Neuronal stem cell (in vitro differentiated cells): ENCODE results near the gene ACTN3.
A peak's percentile ranks its signal among the peaks of the same experiment; 100 is the strongest.

Source experiments
- DNase-seq: peaks from one replicate; pipeline ENCODE4 v3.0.0-alpha.2; 2013; ENCODE audit warnings: low spot score
- H2AFZ ChIP-seq: one replicate; pipeline ENCODE4 v1.6.1; 2013; ENCODE audit warnings: mild to moderate bottlenecking, low read length, inconsistent platforms
- H2AK5ac ChIP-seq: 2 replicates; pipeline ENCODE4 v1.6.1; 2013; ENCODE audit warnings: low read depth, mild to moderate bottlenecking, inconsistent platforms, low read length, moderate library complexity, mixed read lengths
- H2BK120ac ChIP-seq: 2 replicates; pipeline ENCODE4 v1.6.1; 2013; ENCODE audit warnings: low read depth, mild to moderate bottlenecking, inconsistent platforms, low read length, moderate library complexity, mixed read lengths
- H2BK12ac ChIP-seq: one replicate; pipeline ENCODE4 v1.6.1; 2013; ENCODE audit warnings: low read length, inconsistent platforms
- H2BK15ac ChIP-seq: 2 replicates; pipeline ENCODE4 v1.6.1; 2013; ENCODE audit warnings: mild to moderate bottlenecking, low read length, inconsistent platforms, mixed read lengths
- H2BK5ac ChIP-seq: one replicate; pipeline ENCODE4 v1.6.1; 2013; ENCODE audit warnings: inconsistent platforms, mild to moderate bottlenecking, low read length, moderate library complexity
- H3K14ac ChIP-seq: one replicate; pipeline ENCODE4 v1.6.1; 2013; ENCODE audit warnings: low read length, inconsistent platforms
- H3K18ac ChIP-seq: 2 replicates; pipeline ENCODE4 v1.6.1; 2013; ENCODE audit warnings: low read length, inconsistent platforms
- H3K23ac ChIP-seq: 2 replicates; pipeline ENCODE4 v1.6.1; 2013; ENCODE audit warnings: low read depth, mild to moderate bottlenecking, mixed read lengths, low read length, inconsistent platforms; ENCODE audit not compliant: poor library complexity
- H3K27ac ChIP-seq: replicated peaks from 3 replicates; pipeline ENCODE4 v1.5.1; 2013; ENCODE audit warnings: low read length, inconsistent platforms
- H3K27me3 ChIP-seq, 3 experiments: 2 replicates each; pipeline ENCODE4 v1.6.1; 2013; ENCODE audit warnings: low read length in 3 of 3, mild to moderate bottlenecking in 2 of 3, inconsistent platforms in 1 of 3, low read depth in 1 of 3, mixed read lengths in 1 of 3, moderate library complexity in 1 of 3; ENCODE audit not compliant: control insufficient read depth in 3 of 3, insufficient read depth in 3 of 3
- H3K36me3 ChIP-seq, 2 donors: replicated peaks in 1 of 2; 2 replicates each; pipeline ENCODE4 v1.6.1; 2013; ENCODE audit warnings: low read length in 2 of 2; ENCODE audit not compliant: control insufficient read depth in 2 of 2, insufficient read depth in 2 of 2
- H3K4ac ChIP-seq: 2 replicates; pipeline ENCODE4 v1.6.1; 2013; ENCODE audit warnings: inconsistent platforms, mild to moderate bottlenecking, low read length, moderate library complexity
- H3K4me1 ChIP-seq, 2 donors: 1 replicate in 1 of 2; 2 replicates in 1 of 2; pipeline ENCODE4 v1.6.1; 2013; ENCODE audit warnings: low read length in 2 of 2, low read depth in 1 of 2; ENCODE audit not compliant: control insufficient read depth in 2 of 2, insufficient read depth in 1 of 2
- H3K4me2 ChIP-seq: one replicate; pipeline ENCODE4 v1.6.1; 2013; ENCODE audit warnings: mild to moderate bottlenecking, low read length, inconsistent platforms; ENCODE audit not compliant: insufficient read depth, poor library complexity, severe bottlenecking
- H3K4me3 ChIP-seq, 2 donors: 2 replicates each; pipeline ENCODE4 v1.5.1; 2013; ENCODE audit warnings: low read length in 2 of 2, mild to moderate bottlenecking in 2 of 2, inconsistent platforms in 1 of 2, moderate library complexity in 1 of 2
- H3K79me1 ChIP-seq: one replicate; pipeline ENCODE4 v1.6.1; 2013; ENCODE audit warnings: low read depth, mild to moderate bottlenecking, inconsistent platforms, low read length, moderate library complexity
- H3K9ac ChIP-seq: one replicate; pipeline ENCODE4 v1.6.1; 2013; ENCODE audit warnings: mild to moderate bottlenecking, low read depth, low read length, inconsistent platforms; ENCODE audit not compliant: poor library complexity
- H3K9me3 ChIP-seq, 2 donors: replicated peaks in 1 of 2; 2 replicates each; pipeline versions ENCODE3 to v1.6.1; 2013; ENCODE audit warnings: low read length in 2 of 2, mild to moderate bottlenecking in 2 of 2, inconsistent platforms in 1 of 2, low read depth in 1 of 2, mixed read lengths in 1 of 2, moderate library complexity in 1 of 2; ENCODE audit not compliant: control insufficient read depth in 2 of 2, insufficient read depth in 1 of 2
- H4K8ac ChIP-seq: one replicate; pipeline ENCODE4 v1.6.1; 2013; ENCODE audit warnings: low read depth, mild to moderate bottlenecking, inconsistent platforms, low read length, moderate library complexity
- H4K91ac ChIP-seq: one replicate; pipeline ENCODE4 v1.6.1; 2013; ENCODE audit warnings: low read length, low read depth, mild to moderate bottlenecking, inconsistent platforms; ENCODE audit not compliant: poor library complexity
- WGBS, 2 donors: extraction: QIAGEN DNeasy Blood & Tissue Kit; methylation state at CpG; one replicate each; pipeline ENCODE4 v1.1.7; 2013; ENCODE audit warnings: missing lambda C conversion rate in 2 of 2, mixed read lengths in 1 of 2; ENCODE audit not compliant: insufficient read length in 2 of 2, insufficient replicate concordance in 1 of 2; ENCODE audit errors: extremely low coverage in 2 of 2; 5-methylcytosine and 5-hydroxymethylcytosine counted together

ACTN3 gene

DNA sequence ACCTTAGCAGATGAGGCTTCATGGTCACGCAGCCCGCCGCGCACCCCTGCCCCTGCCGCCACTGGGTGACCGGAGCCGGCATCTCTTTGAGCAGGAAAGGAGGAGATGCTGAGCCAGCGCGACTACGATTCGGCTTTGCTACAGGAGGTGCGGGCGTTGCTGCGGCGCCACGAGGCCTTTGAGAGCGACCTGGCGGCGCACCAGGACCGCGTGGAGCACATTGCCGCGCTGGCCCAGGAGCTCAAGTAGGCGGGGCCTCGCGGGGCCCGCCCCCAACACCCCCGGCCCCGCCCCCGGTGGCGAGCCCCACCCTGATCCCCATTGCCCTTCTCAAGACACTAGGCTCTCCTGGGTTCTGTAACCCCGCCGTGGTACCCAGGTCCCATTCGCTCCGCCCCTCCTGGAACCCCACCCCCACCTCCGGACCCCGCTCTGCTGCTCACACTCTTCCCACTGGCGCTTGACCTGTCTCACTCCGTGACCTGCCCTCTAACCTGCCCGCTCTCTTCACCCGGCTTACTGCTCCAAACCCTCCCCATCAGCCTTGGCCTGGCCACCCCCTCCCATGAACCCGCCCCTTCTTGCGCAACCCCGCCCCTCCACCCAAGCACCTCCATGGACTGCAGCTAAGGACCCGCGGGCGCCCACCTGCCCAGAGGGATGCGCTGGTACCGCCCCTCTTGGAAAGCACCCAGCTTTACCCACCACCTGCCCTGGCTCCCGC is 12.6 kb downstream of the ACTN3 start:
- Histone ChIP-seq H3K9ac (peak overlapping the region; percentile 24), H3K4me1 (no peaks in the 10 kb centered on the region), H3K27me3 (peaks cover 0 to 17% (median 0%) of the 10 kb centered on the region in 3 experiments), H3K14ac (no peak overlapping the region), H3K9me3 (no peaks in the 10 kb centered on the region), H4K91ac (no peak overlapping the region), H3K79me1 (no peaks in the 10 kb centered on the region), H3K27ac (no peak overlapping the region), H2BK5ac (no peak overlapping the region), H3K4me3 (no peak overlapping the region), H2AFZ (no peak overlapping the region), H3K4ac (no peak overlapping the region), H2AK5ac (no peak overlapping the region), H3K23ac (peak overlapping the region; percentile 97), H2BK120ac (no peak overlapping the region), H3K36me3 (peaks cover 0 to 4% of the 10 kb centered on the region in 2 donors), H3K4me2 (no peak overlapping the region), H4K8ac (no peak overlapping the region), H2BK15ac (no peak overlapping the region), H2BK12ac (no peak overlapping the region), H3K18ac (no peak overlapping the region)
- no peak for DNase-seq
- no CpG with 5 or more reads among the region's 50 CpGs for WGBS, 2 donors

DNA sequence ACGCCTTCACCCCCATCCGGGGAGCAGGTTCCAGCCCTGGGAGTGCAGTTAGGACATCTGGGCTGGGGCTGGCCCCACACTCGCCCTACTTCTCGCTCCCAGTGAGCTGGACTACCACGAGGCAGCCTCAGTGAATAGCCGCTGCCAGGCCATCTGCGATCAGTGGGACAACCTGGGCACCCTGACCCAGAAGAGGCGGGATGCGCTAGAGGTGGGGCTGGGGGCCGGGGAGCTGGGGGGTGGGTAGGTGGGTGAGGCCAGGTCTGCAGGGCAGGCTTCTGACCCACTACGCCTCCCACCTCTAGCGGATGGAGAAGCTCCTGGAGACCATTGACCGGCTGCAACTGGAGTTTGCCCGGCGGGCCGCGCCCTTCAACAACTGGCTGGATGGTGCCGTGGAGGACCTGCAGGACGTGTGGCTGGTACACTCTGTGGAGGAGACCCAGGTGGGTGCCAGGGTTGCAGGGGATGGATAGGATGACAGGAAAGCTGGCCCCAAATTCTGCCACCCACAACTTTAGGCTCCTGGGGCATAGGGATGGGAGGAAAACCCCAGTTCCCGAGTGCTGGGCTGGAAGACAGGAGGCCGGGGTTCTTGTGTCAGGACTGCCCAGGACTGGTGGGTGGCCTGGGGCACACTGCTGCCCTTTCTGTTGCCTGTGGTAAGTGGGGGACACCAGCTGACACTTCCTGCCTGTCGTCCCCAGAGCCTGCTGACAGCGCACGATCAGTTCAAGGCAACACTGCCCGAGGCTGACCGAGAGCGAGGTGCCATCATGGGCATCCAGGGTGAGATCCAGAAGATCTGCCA is 13.4 kb downstream of the ACTN3 start:
- Histone ChIP-seq H3K14ac (no peak overlapping the region), H3K36me3 (peaks cover 0 to 4% of the 10 kb centered on the region in 2 donors), H2BK15ac (peak overlapping the region; percentile 49), H3K4ac (no peak overlapping the region), H3K4me3 (peak overlapping the region in 1 of 2 donors; percentile 5), H3K27ac (no peak overlapping the region), H3K9me3 (no peaks in the 10 kb centered on the region), H3K9ac (no peak overlapping the region), H2BK12ac (no peak overlapping the region), H3K79me1 (no peaks in the 10 kb centered on the region), H4K8ac (no peak overlapping the region), H4K91ac (no peak overlapping the region), H2AK5ac (no peak overlapping the region), H3K23ac (no peak overlapping the region), H3K4me2 (no peak overlapping the region), H2BK120ac (no peak overlapping the region), H3K27me3 (peaks cover 0 to 13% (median 0%) of the 10 kb centered on the region in 3 experiments), H2BK5ac (no peak overlapping the region), H3K4me1 (peaks cover 0 to 3% of the 10 kb centered on the region in 2 donors), H3K18ac (peak overlapping the region; percentile 21), H2AFZ (no peak overlapping the region)
- WGBS, 2 donors: no CpG with 5 or more reads among the region's 27 CpGs
- DNase-seq: no peak

DNA sequence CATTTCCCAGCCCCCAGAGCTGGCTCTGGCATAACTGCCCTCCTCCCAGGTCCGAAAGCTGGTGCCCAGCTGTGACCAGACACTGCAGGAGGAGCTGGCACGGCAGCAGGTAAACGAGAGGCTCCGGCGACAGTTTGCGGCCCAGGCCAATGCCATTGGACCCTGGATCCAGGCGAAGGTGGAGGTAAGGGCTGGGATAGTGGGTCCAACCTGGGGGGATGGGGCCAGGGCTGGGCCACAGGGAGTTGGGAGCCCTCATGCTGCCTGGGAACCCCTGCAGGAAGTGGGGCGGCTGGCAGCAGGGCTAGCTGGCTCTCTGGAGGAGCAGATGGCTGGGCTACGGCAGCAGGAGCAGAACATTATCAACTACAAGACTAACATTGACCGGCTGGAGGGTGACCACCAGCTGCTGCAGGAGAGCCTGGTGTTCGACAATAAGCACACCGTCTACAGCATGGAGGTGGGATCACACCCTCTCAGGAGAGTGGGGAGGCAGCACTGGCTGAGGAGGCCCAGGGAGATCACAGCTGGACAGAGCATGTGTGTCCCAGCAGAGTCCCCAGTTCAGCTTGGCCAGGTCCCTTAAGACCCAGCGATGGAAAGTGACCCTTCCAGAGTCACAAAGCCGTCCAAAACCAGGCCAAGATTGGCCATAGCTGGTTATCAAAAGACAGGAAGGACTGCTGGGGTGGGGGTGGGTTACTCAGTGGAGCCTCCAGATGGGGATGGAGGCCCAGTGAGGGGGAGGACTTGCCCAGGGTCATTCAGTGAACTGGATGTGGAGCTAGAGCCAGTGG is 14.7 kb downstream of the ACTN3 start:
- H3K4me2 ChIP-seq: peak overlapping the region; percentile 18
- no CpG with 5 or more reads among the region's 14 CpGs for WGBS, 2 donors
- H3K9me3 ChIP-seq: no peaks in the 10 kb centered on the region
- H2AFZ ChIP-seq: no peak overlapping the region
- no peak overlapping the region for H3K9ac ChIP-seq
- no peak overlapping the region for H3K4me3 ChIP-seq
- H3K27ac ChIP-seq: no peak overlapping the region
- H3K18ac ChIP-seq: no peak overlapping the region
- H3K14ac ChIP-seq: no peak overlapping the region
- H3K23ac ChIP-seq: no peak overlapping the region
- H3K36me3 ChIP-seq: peaks cover 0 to 4% of the 10 kb centered on the region in 2 donors
- no peak for DNase-seq
- H2BK15ac ChIP-seq: no peak overlapping the region
- H3K79me1 ChIP-seq: no peaks in the 10 kb centered on the region
- H3K4ac ChIP-seq: no peak overlapping the region
- H3K4me1 ChIP-seq: peaks cover 0 to 3% of the 10 kb centered on the region in 2 donors
- H2BK12ac ChIP-seq: no peak overlapping the region
- H2BK120ac ChIP-seq: no peak overlapping the region
- H4K91ac ChIP-seq: no peak overlapping the region
- H3K27me3 ChIP-seq: peaks cover 0 to 6% (median 0%) of the 10 kb centered on the region in 3 experiments
- no peak overlapping the region for H2AK5ac ChIP-seq
- H2BK5ac ChIP-seq: no peak overlapping the region
- no peak overlapping the region for H4K8ac ChIP-seq

DNA sequence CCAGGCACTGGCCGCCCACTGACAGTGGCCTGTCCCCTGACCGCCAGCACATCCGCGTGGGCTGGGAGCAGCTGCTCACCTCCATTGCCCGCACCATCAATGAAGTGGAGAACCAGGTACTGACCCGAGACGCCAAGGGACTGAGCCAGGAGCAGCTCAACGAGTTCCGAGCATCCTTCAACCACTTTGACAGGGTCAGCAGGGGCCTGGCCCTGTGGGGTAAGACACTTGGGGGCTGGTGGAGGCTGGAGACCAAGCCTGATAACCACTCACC is 15.2 kb downstream of the ACTN3 start:
- Histone ChIP-seq H3K4ac (no peak overlapping the region), H3K27me3 (peaks cover 0 to 6% (median 0%) of the 10 kb centered on the region in 3 experiments), H2BK5ac (no peak overlapping the region), H3K4me3 (no peak overlapping the region), H3K14ac (no peak overlapping the region), H3K27ac (no peak overlapping the region), H2AFZ (no peak overlapping the region), H3K4me1 (peaks cover 0 to 3% of the 10 kb centered on the region in 2 donors), H3K23ac (no peak overlapping the region), H3K18ac (no peak overlapping the region), H3K9me3 (no peaks in the 10 kb centered on the region), H4K8ac (peak overlapping the region; percentile 82), H4K91ac (no peak overlapping the region), H3K9ac (no peak overlapping the region), H2BK15ac (no peak overlapping the region), H3K36me3 (peaks cover 0 to 4% of the 10 kb centered on the region in 2 donors), H2AK5ac (no peak overlapping the region), H2BK12ac (no peak overlapping the region), H3K79me1 (no peaks in the 10 kb centered on the region), H3K4me2 (no peak overlapping the region), H2BK120ac (no peak overlapping the region)
- no peak for DNase-seq
- WGBS, 2 donors: no CpG with 5 or more reads among the region's 9 CpGs
